Melanocyte of skin (primary cell): ENCODE measurements around the gene RERG. TPM values are rescaled to one million over a fixed set of nuclear protein-coding genes. Genes with fewer than 3 reads are reported as not detected.

Experiments used
- total RNA-seq, 2 donors: library from RNA; depleted of rRNA; stranded (reverse); fragments of >200 nt; gene quantifications; 2 replicates each; pipeline ENCODE4 v1.2.3, GENCODE V29; 2012

RERG gene, protein sequence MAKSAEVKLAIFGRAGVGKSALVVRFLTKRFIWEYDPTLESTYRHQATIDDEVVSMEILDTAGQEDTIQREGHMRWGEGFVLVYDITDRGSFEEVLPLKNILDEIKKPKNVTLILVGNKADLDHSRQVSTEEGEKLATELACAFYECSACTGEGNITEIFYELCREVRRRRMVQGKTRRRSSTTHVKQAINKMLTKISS
- total RNA-seq = not detected

DNA sequence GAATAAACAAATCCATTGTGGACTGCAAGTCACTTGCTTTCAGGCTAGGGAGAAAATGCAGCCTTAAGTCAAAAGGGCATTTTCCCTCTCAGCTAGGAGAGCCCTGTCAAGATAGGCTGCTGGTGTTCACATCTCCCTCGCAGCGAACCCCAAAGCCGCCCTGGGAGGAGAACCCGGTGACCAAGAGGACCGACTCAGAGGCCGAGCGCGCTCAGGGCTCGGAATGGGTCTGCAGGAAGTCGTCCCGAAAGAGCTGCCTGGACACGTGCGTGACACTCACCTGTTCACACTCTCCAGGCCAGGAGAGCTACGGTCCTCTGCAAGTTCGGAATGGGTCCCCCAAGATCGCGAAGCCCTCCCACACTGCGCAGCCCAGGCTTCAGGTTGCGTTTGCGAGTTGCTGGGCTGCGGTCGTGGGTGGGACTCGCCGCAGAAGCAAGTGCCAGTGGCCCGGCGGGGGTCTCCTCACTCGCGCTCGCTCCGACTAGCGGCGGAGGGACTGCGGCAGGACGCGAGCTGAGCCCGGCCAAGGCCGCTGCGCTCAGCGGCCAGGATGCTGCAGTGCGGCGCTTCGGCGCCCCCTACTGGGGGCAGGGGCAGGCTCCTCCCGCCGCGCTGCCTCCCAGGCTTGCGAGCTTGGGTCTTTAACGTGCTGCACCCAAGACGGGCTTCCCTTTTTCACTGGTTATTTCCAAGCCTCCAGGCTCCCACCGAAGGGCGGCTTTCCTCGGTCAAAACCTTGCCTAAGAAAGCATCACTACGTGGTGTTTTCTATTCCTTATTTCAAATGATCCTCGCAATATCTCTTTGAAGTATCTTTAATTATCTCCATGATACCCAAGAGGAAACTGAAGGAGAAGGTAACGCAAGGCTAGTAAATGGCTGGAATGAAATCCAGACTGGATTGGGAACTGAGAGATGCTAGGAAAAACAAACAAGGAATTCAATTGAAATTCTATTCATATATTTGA is at the start of gene RERG:
Gene RERG (minus strand): TSS at position 503 of the 971 bp plus-strand sequence. CDS start 3,928 bp downstream, outside the sequence.

Other genes starting within 250 kb of the RERG start
- not detected for gene PDE6H, start 248.4 kb downstream of the RERG start, total RNA-seq
- not detected for gene PTPRO, start 101.1 kb upstream of the RERG start, total RNA-seq